Inferior parietal cortex (tissue), 1 donor: ENCODE data around the gene TMPRSS3.

Experiments
- DNase-seq: peaks from one replicate; pipeline ENCODE4 v3.0.0-alpha.2; 2016; ENCODE audit errors: extremely low spot score

Gene TMPRSS3

GRCh38 chr21:42388740-42389448 is 7.0 kb downstream of the TMPRSS3 start:
- DNase-seq: no peak

GRCh38 chr21:42387843-42388340 is 8.0 kb downstream of the TMPRSS3 start:
- DNase-seq: no peak

- no peak for DNase-seq
Observed at GRCh38 chr21:42387164-42387563, 8.7 kb downstream of the TMPRSS3 start.

- DNase-seq: no peak
Observed at GRCh38 chr21:42386034-42386591, 9.7 kb downstream of the TMPRSS3 start.

GRCh38 chr21:42385619-42386018 is 10.2 kb downstream of the TMPRSS3 start:
- DNase-seq: no peak

- DNase-seq: no peak
Observed at GRCh38 chr21:42384989-42385388, 10.9 kb downstream of the TMPRSS3 start.

GRCh38 chr21:42384156-42384945 is 11.5 kb downstream of the TMPRSS3 start:
- no peak for DNase-seq

GRCh38 chr21:42383331-42383730 is 12.5 kb downstream of the TMPRSS3 start:
- DNase-seq: no peak

GRCh38 chr21:42382915-42383314 is 12.9 kb downstream of the TMPRSS3 start:
- DNase-seq: no peak

GRCh38 chr21:42381347-42381984 is 14.4 kb downstream of the TMPRSS3 start:
- no peak for DNase-seq

GRCh38 chr21:42379426-42380215 is 16.2 kb downstream of the TMPRSS3 start:
- no peak for DNase-seq

GRCh38 chr21:42378418-42378817 is 17.4 kb downstream of the TMPRSS3 start:
- DNase-seq: no peak

- DNase-seq: no peak
Observed at GRCh38 chr21:42377951-42378340, 17.9 kb downstream of the TMPRSS3 start.

- no peak for DNase-seq
Observed at GRCh38 chr21:42377211-42377950, 18.5 kb downstream of the TMPRSS3 start.

GRCh38 chr21:42376338-42376982 is 19.4 kb downstream of the TMPRSS3 start:
- DNase-seq: no peak

- DNase-seq: no peak
Observed at GRCh38 chr21:42375966-42376337, 19.9 kb downstream of the TMPRSS3 start.

GRCh38 chr21:42375506-42375905 is 20.3 kb downstream of the TMPRSS3 start:
- DNase-seq: no peak

GRCh38 chr21:42374864-42375499 is 20.9 kb downstream of the TMPRSS3 start:
- no peak for DNase-seq

GRCh38 chr21:42374457-42374856 is 21.4 kb downstream of the TMPRSS3 start:
- no peak for DNase-seq
